Heart left ventricle (tissue), 16 donors: ENCODE measurements around the gene YBX1. TPM values are rescaled to one million over a fixed set of nuclear protein-coding genes. Genes with fewer than 3 reads are reported as not detected.
"Not testable (repeated sequence)": the region's sequence is repeated elsewhere in the genome, so short reads cannot be mapped to it uniquely, and the experiment has no call there.

Experiments
- ATAC-seq, 4 donors: fragments of 200-7000 bp; cut with Tn5 transposase; one replicate each; pipeline ENCODE4 v1.9.1; 2020 to 2022; ENCODE audit warnings: moderate library complexity in 4 of 4, mild to moderate bottlenecking in 3 of 4, moderate number of reproducible peaks in 1 of 4
- DNase-seq, 5 donors: peaks; one replicate each; pipeline ENCODE4 v3.0.0-alpha.2; 2020
- H3K27ac ChIP-seq, 12 donors: fragments of 200-600 bp; sonication (generic) in 4 of 12; one replicate each; pipeline versions ENCODE4 v1.5.0 to v1.8.0; 2016 to 2022; ENCODE audit warnings: mild to moderate bottlenecking in 2 of 12
- H3K27me3 ChIP-seq, 9 donors: fragments of 200-600 bp; sonication (generic) in 2 of 9; one replicate each; pipeline versions ENCODE4 v1.5.1 to v1.8.0; 2016 to 2022; ENCODE audit warnings: mild to moderate bottlenecking in 3 of 9
- H3K36me3 ChIP-seq, 9 donors: fragments of 200-600 bp; sonication (generic) in 2 of 9; one replicate each; pipeline versions ENCODE4 v1.5.0 to v1.8.0; 2018 to 2022; ENCODE audit warnings: mild to moderate bottlenecking in 2 of 9
- H3K4me1 ChIP-seq, 12 donors: fragments of 200-600 bp; sonication (generic) in 4 of 12; one replicate each; pipeline versions ENCODE4 v1.5.0 to v1.8.0; 2016 to 2022; ENCODE audit warnings: mild to moderate bottlenecking in 3 of 12
- H3K4me3 ChIP-seq, 12 donors: fragments of 200-600 bp; sonication (generic) in 4 of 12; one replicate each; pipeline versions ENCODE4 v1.5.0 to v1.8.0; 2017 to 2022; ENCODE audit warnings: mild to moderate bottlenecking in 9 of 12, moderate library complexity in 4 of 12
- H3K9me3 ChIP-seq, 12 donors: fragments of 200-600 bp; sonication (generic) in 4 of 12; one replicate each; pipeline versions ENCODE4 v1.5.0 to v1.8.0; 2016 to 2022; ENCODE audit warnings: mild to moderate bottlenecking in 1 of 12
- CTCF ChIP-seq, 12 donors: fragments of 200-600 bp; sonication (generic) in 4 of 12; IDR thresholded peaks; one replicate each; pipeline versions ENCODE4 v1.5.0 to v1.8.0; 2018 to 2022; ENCODE audit warnings: antibody characterized with exemption in 12 of 12, mild to moderate bottlenecking in 5 of 12
- POLR2A ChIP-seq, 2 donors: fragments of 450-650 bp; IDR thresholded peaks; one replicate each; pipeline ENCODE4 v1.6.1; 2017; ENCODE audit warnings: antibody characterized with exemption in 2 of 2, mild to moderate bottlenecking in 2 of 2, moderate library complexity in 2 of 2
- WGBS, 4 donors: extraction: QIAGEN DNeasy Blood & Tissue Kit in 2 of 4; methylation state at CpG; one replicate each; pipeline versions ENCODE4 v1.1.5 to v1.1.7; 2013 to 2018; 5-methylcytosine and 5-hydroxymethylcytosine counted together
- intact Hi-C, 10 donors: fragments of 100-400 bp; cut with DNase I; formaldehyde crosslinking; loops; one replicate each; pipeline versions ENCODE4 v1.11.1 to v1.14.2; 2022
- polyA plus RNA-seq, 2 donors: library from polyadenylated mRNA; stranded (reverse); fragments of 200-250 nt; gene quantifications; one replicate each; pipeline ENCODE4 v1.2.3, GENCODE V29; 2013
- total RNA-seq, 9 donors: library from RNA; depleted of rRNA in 2 of 9; stranded (reverse); fragments of >200 nt in 2 of 9; fragmentation: NEBNext Ultra II Directional in 3 of 9; extraction: Animal tissue kit (Norgen Biotek cat#: 25700) in 3 of 9; gene quantifications; one replicate each; pipeline versions ENCODE4 v1.1.0 to v1.2.4, GENCODE V29; 2016 to 2023
- donor health status: ischemic (EF 13 %, LVEDD 7.1; RV severe dilation, severe dysfunction).
- donor health status: healthy with polysubstance abuse.
- donor health status: DM: no; HTN: yes; CAD: no.
- donor health status: DM: no; HTN: no; CAD: no.
- donor health status: ischemic (EF 25% LVEDD 6.9; RV normal size, moderate dysfunction).
- donor health status: ischemic (EF 25% LVEDD 5.7; RV mildly dilated, moderate dysfunction).
- donor health status: healthy.
- donor health status: DM: yes; HTN: yes; CAD: no.
- donor health status: ischemic (EF 35%, LVEDD 5.7; RV mildly dilated, moderate dysfunction).
- donor health status: nonischemic (EF 11% LVEDD 7.7; RV severe dilation, severe dysfunction).
- donor health status: DM: yes; HTN: yes; CAD: no.
- donor health status: PGD.
- donor health status: ischemic (EF 29% LVEDD 5.4; RV normal size, mild dysfunction).
- donor health status: nonischemic (EF 23%, LVEDD 6.1; RV moderate dilation, normal function).

The YBX1 gene
- total and polyA plus RNA-seq, 11 donors: 638 to 1,226 (median 788) TPM

- Histone ChIP-seq H3K36me3 (peaks cover 0 to 100% (median 99%) of the 10 kb centered on the region in 9 donors), H3K9me3 (no peaks in the 10 kb centered on the region), H3K27me3 (no peaks in the 10 kb centered on the region), H3K27ac (no peak overlapping the region), H3K4me1 (no peaks in the 10 kb centered on the region), H3K4me3 (no peak overlapping the region)
- TF ChIP-seq CTCF (IDR thresholded peaks at IDR 0.05): no peak
- TF ChIP-seq POLR2A (IDR thresholded peaks at IDR 0.05): no peak
- no peak for DNase-seq
- intact Hi-C loops: no loop called here
- ATAC-seq: no peak
Measured at GRCh38 chr1:42700006-42700405, 17.8 kb downstream of the YBX1 start.

- Histone ChIP-seq H3K9me3 (peaks cover 0 to 8% (median 0%) of the 10 kb centered on the region in 12 donors), H3K27ac (no peak overlapping the region), H3K4me3 (no peak overlapping the region), H3K36me3 (peaks cover 0 to 96% (median 87%) of the 10 kb centered on the region in 9 donors), H3K4me1 (no peaks in the 10 kb centered on the region), H3K27me3 (no peaks in the 10 kb centered on the region)
- DNase-seq (no peak), ATAC-seq (no peak)
- intact Hi-C loops: no loop called here
- no peak for TF ChIP-seq POLR2A (IDR thresholded peaks at IDR 0.05)
- TF ChIP-seq CTCF (IDR thresholded peaks at IDR 0.05): no peak
- 92 to 95% (median 93%) methylated on average over 7 of the region's 7 CpGs for WGBS, 4 donors
Measured at GRCh38 chr1:42703888-42704464, 21.8 kb downstream of the YBX1 start.

GRCh38 chr1:42712808-42713207 is 30.6 kb downstream of the YBX1 start:
- H3K27me3 ChIP-seq, intact Hi-C loops, H3K4me1 ChIP-seq, H3K27ac ChIP-seq, H3K4me3 ChIP-seq, DNase-seq, ATAC-seq: not testable (repeated sequence)
- 96 to 98% (median 98%) methylated on average over 3 of the region's 3 CpGs for WGBS, 4 donors
- Histone ChIP-seq H3K9me3 (peaks cover 0 to 45% (median 17%) of the 10 kb centered on the region in 12 donors), H3K36me3 (peaks cover 0 to 38% (median 8%) of the 10 kb centered on the region in 9 donors)

GRCh38 chr1:42713293-42713692 is 31.1 kb downstream of the YBX1 start:
- no peak for DNase-seq
- H3K27me3 ChIP-seq: no peaks in the 10 kb centered on the region
- no peaks in the 10 kb centered on the region for H3K4me1 ChIP-seq
- intact Hi-C loops: no loop called here
- H3K36me3 ChIP-seq: peaks cover 0 to 33% (median 7%) of the 10 kb centered on the region in 9 donors
- H3K27ac ChIP-seq: no peak overlapping the region
- no peak overlapping the region for H3K4me3 ChIP-seq
- TF ChIP-seq CTCF (IDR thresholded peaks at IDR 0.05) (no peak), POLR2A (IDR thresholded peaks at IDR 0.05) (no peak)
- ATAC-seq: no peak
- H3K9me3 ChIP-seq: peaks cover 0 to 44% (median 17%) of the 10 kb centered on the region in 12 donors

DNA sequence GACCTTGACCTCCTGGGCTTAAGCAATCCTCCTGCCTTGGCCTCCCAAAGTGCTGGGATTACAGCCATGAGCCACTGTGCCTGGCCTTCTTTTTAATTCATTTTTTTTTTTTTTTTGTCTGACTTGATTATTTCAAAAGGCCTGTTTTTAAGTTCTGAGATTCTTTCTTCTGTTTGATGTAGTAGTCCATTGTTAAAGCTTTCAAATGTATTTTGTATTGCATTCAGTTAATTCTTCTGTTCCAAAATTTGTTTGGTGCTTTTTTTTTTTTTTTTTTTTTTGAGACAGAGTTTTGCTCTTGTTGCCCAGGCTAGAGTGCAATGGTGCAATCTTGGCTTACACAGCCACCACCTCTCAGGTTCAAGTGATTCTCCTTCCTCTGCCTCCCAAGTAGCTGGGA is 32.2 kb downstream of the YBX1 start:
- H3K4me1 ChIP-seq, H3K27ac ChIP-seq, H3K4me3 ChIP-seq, intact Hi-C loops, ATAC-seq, H3K27me3 ChIP-seq, DNase-seq: not testable (repeated sequence)
- Histone ChIP-seq H3K9me3 (peaks cover 0 to 41% (median 17%) of the 10 kb centered on the region in 12 donors), H3K36me3 (peaks cover 0 to 28% (median 6%) of the 10 kb centered on the region in 9 donors)
